Endometrium (tissue), 2 donors: Measurements from ENCODE around the gene TSHZ2.
"Not testable (repeated sequence)": the region's sequence is repeated elsewhere in the genome, so short reads cannot be mapped to it uniquely, and the experiment has no call there.

Experiments used
- FAIRE-seq: peaks from 2 replicates; lab custom pipeline; 2012; peaks lifted over from hg19 to GRCh38; lab: Jason Lieb, UNC
- donor health status: control.
- donor health status: control.

Gene TSHZ2

DNA sequence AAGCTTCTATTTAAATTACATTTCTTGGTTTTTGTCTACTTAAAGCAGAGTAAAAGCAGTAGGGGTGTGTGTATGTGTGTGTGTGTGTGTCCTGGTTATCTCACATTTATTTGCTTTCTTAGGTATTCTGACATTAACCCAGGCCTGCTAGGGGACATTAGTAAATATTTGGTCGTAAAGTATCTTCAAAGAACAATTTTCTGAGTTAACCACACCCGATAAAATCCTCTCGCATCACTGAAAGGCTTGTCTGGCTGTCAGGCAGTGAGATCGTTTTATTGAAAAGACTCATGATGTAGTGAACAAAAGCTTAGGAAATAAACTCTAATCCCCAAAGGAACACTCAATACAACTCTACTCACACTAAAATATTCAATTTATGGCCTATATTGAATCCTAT lies 543.6 kb downstream of the TSHZ2 start:
- no peak for FAIRE-seq

GRCh38 chr20:53517146-53517545 lies 545.0 kb downstream of the TSHZ2 start:
- FAIRE-seq = no peak

- not testable (repeated sequence) for FAIRE-seq
Measured at GRCh38 chr20:53521421-53521820, 549.3 kb downstream of the TSHZ2 start.

- FAIRE-seq = no peak
Measured at GRCh38 chr20:53522026-53522425, 549.9 kb downstream of the TSHZ2 start.

- FAIRE-seq = no peak
Measured at GRCh38 chr20:53522696-53523095, 550.5 kb downstream of the TSHZ2 start.

- FAIRE-seq = not testable (repeated sequence)
Measured at GRCh38 chr20:53523615-53524014, 551.5 kb downstream of the TSHZ2 start.

- no peak for FAIRE-seq
Measured at GRCh38 chr20:53524589-53525312, 552.6 kb downstream of the TSHZ2 start.

GRCh38 chr20:53527196-53527595 lies 555.0 kb downstream of the TSHZ2 start:
- FAIRE-seq = no peak

DNA sequence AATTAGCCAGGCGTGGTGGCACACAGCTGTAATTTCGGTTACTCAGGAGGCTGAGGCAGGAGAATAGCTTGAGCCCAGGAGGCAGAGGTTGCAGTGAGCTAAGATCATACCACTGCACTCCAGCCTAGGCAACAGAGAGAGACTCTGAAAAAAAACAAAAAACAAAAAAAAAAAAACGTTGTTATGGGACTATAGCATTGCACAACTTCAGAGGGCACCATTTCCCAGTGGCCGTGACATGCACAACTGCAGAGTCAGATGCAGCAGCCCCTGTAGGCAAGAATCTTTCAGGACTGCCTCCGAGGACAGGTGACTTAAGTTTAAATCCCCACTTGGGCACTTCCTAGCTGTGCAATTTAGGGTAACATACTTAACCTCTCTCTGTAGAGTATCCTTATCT lies 557.5 kb downstream of the TSHZ2 start:
- FAIRE-seq = no peak

DNA sequence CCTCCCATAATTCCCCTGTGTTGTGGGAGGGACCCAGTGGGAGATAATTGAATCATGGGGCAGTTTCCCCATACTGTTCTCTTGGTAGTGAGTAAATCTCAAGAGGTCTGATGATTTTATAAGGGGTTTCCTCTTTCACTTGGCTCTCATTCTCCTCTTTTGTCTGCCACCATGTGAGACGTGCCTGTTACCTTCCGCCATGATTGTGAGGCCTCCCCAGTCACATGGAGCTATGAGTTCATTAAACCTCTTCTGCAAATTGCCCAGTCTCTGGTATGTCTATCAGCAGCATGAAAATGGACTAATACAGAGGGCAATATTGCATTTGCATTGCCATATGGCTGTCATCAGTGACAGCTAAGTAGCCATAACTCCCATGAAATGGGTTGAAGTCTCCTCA lies 558.3 kb downstream of the TSHZ2 start:
- no peak for FAIRE-seq

DNA sequence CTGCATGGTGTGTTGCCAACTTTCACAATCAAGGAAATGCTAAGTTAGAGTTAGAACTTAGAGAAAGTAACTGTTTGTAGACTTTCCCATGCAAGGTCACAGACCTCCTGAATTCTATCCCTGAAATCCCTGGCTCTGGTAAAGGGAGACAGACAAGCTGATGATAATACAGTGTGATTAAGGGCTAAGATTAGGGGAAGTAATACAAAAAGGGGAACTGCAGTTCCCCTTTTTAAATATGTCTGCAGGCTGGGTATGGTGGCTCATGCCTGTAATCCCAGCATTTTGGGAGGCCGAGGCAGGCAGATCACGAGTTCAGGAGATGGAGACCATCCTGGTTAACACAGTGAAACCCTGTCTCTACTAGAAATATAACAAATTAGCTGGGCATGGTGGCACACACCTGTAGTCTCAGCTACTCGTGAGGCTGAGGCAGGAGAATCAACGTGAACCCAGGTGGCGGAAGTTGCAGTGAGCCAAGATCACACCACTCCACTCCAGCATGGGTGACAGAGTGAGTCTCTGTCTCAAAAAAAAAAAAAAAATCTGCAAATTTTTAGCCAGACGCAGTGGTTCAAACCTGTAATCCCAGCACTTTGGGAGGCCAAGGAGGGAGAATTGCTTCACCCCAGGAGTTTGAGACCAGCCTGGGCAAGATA lies 560.6 kb downstream of the TSHZ2 start:
- FAIRE-seq = not testable (repeated sequence)

DNA sequence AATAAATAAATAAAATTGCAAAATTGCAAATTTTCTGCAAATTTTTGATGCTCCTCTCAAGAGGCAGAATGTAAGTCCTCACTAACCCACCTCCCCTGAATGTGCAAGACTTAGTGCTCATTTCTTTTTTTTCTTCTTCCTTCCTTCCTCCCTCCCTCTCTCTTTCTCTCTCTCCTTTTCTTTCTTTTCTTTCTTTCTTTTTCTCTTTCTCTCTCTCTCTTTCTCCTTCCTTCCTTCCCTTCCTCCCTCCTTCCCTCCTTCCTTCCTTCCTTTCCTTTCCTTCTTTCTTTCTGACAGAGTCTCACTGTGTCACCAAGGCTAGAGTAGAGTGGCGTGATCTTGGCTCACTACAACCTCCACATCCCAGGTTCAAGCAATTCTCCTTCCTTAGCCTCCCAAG lies 561.3 kb downstream of the TSHZ2 start:
- no peak for FAIRE-seq

DNA sequence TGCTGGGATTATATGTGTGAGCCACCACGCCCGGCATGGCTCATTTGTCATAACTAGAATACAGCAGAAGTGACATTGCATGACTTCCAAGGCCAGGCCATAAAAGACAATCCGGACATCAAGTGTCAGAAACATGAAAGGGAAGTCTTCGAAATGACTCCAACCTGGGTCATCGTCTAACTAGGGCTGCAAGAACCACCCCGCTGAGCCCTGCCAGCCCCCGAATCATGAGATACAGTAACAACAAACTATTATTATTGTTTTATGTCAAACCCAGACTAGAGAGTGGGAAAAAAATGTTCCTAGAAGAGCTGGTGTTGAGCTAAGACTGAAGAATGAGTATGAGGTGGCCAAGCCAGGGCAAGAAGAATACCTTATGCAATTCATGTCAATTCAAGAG lies 561.9 kb downstream of the TSHZ2 start:
- FAIRE-seq = no peak

GRCh38 chr20:53535878-53536277 lies 563.7 kb downstream of the TSHZ2 start:
- FAIRE-seq = no peak

DNA sequence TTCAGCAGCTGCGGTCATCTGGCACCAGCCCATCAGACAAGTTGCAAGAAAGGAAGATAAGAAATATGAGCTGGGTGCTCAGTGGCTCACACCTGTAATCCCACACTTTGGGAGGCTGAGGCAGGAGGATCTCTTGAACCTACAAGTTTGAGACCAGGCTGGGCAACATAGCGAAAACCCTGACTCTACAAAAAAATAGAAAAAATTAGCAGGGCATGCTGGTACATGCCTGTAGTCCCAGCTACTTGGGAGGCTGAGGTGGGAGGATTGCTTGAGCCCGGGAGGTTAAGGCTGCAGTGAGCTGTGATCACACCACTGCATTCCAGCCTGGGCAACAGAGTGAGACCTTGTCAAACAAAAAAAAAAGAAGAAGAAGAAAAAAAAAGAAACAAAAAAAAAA lies 564.2 kb downstream of the TSHZ2 start:
- FAIRE-seq = not testable (repeated sequence)

DNA sequence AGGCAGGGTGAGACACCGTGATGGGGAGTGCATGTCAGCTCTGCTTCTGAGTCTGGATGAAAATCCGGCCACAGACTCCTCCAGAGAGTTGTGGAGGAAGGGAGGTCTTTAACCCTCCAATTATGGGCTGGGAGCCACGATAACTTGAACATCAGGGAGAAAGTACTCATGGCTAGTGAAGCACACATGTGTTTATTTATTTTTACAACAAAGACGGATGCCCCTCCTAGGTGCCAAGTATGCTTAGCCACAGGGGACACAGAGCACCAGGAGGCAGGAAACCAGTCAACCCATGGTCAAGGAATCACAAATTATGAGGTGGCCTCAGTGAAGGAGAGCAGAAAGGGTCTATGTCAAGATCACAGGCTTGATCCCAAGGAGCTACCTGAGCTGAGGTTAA lies 567.4 kb downstream of the TSHZ2 start:
- no peak for FAIRE-seq
